Right atrium auricular region (tissue), 2 donors: Measurements from ENCODE around the gene BCL2A1. TPM values are rescaled to one million over a fixed set of nuclear protein-coding genes. Genes with fewer than 3 reads are reported as not detected.

Experiments used
- DNase-seq: peaks from one replicate; pipeline ENCODE4 v3.0.0-alpha.2; 2019; ENCODE audit warnings: low spot score
- H3K27ac ChIP-seq, 2 donors: fragments of 200-600 bp; sonication (generic); 1 replicate in 1 of 2; 2 replicates in 1 of 2; pipeline ENCODE4 v1.5.1; 2016 to 2019
- H3K27me3 ChIP-seq, 2 donors: fragments of 200-600 bp; sonication (generic); one replicate each; pipeline versions ENCODE4 v1.5.1 to v1.6.0; 2017 to 2019
- H3K36me3 ChIP-seq: fragments of 200-600 bp; sonication (generic); one replicate; pipeline ENCODE4 v1.5.1; 2016
- H3K4me1 ChIP-seq, 2 donors: fragments of 200-600 bp; sonication (generic); one replicate each; pipeline versions ENCODE4 v1.5.1 to v1.6.0; 2017 to 2019
- H3K4me3 ChIP-seq, 2 donors: fragments of 200-600 bp; sonication (generic); 1 replicate in 1 of 2; 2 replicates in 1 of 2; pipeline ENCODE4 v1.5.1; 2017 to 2019; ENCODE audit warnings: mild to moderate bottlenecking in 1 of 2, moderate library complexity in 1 of 2
- H3K9me3 ChIP-seq, 2 donors: fragments of 200-600 bp; sonication (generic); one replicate each; pipeline ENCODE4 v1.5.1; 2019
- CTCF ChIP-seq, 2 donors: fragments of 200-600 bp; sonication (generic); IDR thresholded peaks; one replicate each; pipeline ENCODE4 v1.5.1; 2019; ENCODE audit warnings: antibody characterized with exemption in 2 of 2
- total RNA-seq, 2 donors: library from RNA; depleted of rRNA; stranded (reverse); fragments of >200 nt; gene quantifications; one replicate each; pipeline ENCODE4 v1.1.0, GENCODE V29; 2016

The BCL2A1 gene
- total RNA-seq, 2 donors from 2014 or later = 1.5 to 3.1 TPM

- TF ChIP-seq CTCF (IDR thresholded peaks at IDR 0.05) = no peak
- Histone ChIP-seq H3K4me1 (no peaks in the 10 kb centered on the region), H3K27ac (no peak overlapping the region), H3K9me3 (peaks cover 20 to 49% of the 10 kb centered on the region in 2 donors), H3K27me3 (no peaks in the 10 kb centered on the region), H3K36me3 (no peaks in the 10 kb centered on the region), H3K4me3 (no peak overlapping the region)
- DNase-seq = no peak
Observed at GRCh38 chr15:79914728-79915127, 56.3 kb downstream of the BCL2A1 start.

Other genes with a start within 250 kb of the BCL2A1 start
- gene MTHFS, start 74.2 kb downstream of the BCL2A1 start, total RNA-seq = 10 to 100 TPM in 1 of 2 donors, 1 to 10 TPM in 1; 8.0 to 12.0 TPM
- gene ZFAND6, start 88.5 kb upstream of the BCL2A1 start, total RNA-seq = 100 to 1,000 TPM in 1 of 2 donors, 10 to 100 TPM in 1; 85.1 to 146 TPM
- 10 to 100 TPM; 14.4 to 14.6 TPM for gene FAH, start 181.8 kb upstream of the BCL2A1 start, total RNA-seq